A673 (cell line): ENCODE results near the gene CFAP97D2. TPM values are rescaled to one million over a fixed set of nuclear protein-coding genes. Genes with fewer than 3 reads are reported as not detected.
"Not testable (repeated sequence)": the region's sequence is repeated elsewhere in the genome, so short reads cannot be mapped to it uniquely, and the experiment has no call there.

Experiments
- BruUV-seq: library from RNA; stranded (reverse); fragments of 400-500 nt; replicated peaks from 2 replicates; lab custom pipeline; 2021; lab: Mats Ljungman, UMichigan
- CTCF ChIA-PET: fragments of 300-600 bp; sonication (Branson Sonifier 250); formaldehyde crosslinking; loops from one replicate; lab custom pipeline; 2022; ENCODE audit warnings: antibody characterized with exemption; lab: Charles Lee
- POLR2A ChIA-PET: fragments of 300-600 bp; sonication (Branson Sonifier 250); formaldehyde crosslinking; loops from one replicate; lab custom pipeline; 2022; ENCODE audit warnings: antibody characterized with exemption; ENCODE audit not compliant: low non-redundant PET; lab: Charles Lee
- DNase-seq: peaks from one replicate; pipeline ENCODE4 v3.0.0-alpha.2; 2015; ENCODE audit warnings: low spot score
- H3K27ac ChIP-seq: fragments of 200-600 bp; sonication (generic); 2 replicates; pipeline ENCODE4 v1.5.1; 2016; ENCODE audit warnings: mixed run types, low read depth, mild to moderate bottlenecking, mixed read lengths, antibody characterized with exemption, low read length; ENCODE audit not compliant: poor library complexity, severe bottlenecking
- H3K27me3 ChIP-seq: fragments of 200-600 bp; sonication (generic); replicated peaks from 2 replicates; pipeline ENCODE4 v1.6.1; 2017; ENCODE audit warnings: mixed run types, low read depth, mild to moderate bottlenecking, mixed read lengths, antibody characterized with exemption, low read length; ENCODE audit not compliant: insufficient read depth, poor library complexity
- H3K36me3 ChIP-seq: fragments of 200-600 bp; sonication (generic); 2 replicates; pipeline ENCODE4 v1.6.1; 2016; ENCODE audit warnings: mixed run types, mild to moderate bottlenecking, mixed read lengths, antibody characterized with exemption, low read length; ENCODE audit not compliant: insufficient read depth, poor library complexity, severe bottlenecking
- H3K4me1 ChIP-seq: fragments of 200-600 bp; sonication (generic); 2 replicates; pipeline ENCODE4 v1.6.1; 2017; ENCODE audit warnings: mixed run types, mild to moderate bottlenecking, mixed read lengths, antibody characterized with exemption, low read length; ENCODE audit not compliant: insufficient read depth, poor library complexity, severe bottlenecking
- H3K4me3 ChIP-seq: fragments of 200-600 bp; sonication (generic); 2 replicates; pipeline ENCODE4 v1.5.1; 2016; ENCODE audit warnings: low read depth, mixed run types, mild to moderate bottlenecking, mixed read lengths, low read length; ENCODE audit not compliant: poor library complexity, severe bottlenecking
- H3K9me3 ChIP-seq: fragments of 200-600 bp; sonication (generic); 2 replicates; pipeline ENCODE4 v1.6.1; 2016; ENCODE audit warnings: mixed run types, low read depth, mild to moderate bottlenecking, mixed read lengths, antibody characterized with exemption, low read length; ENCODE audit not compliant: poor library complexity, severe bottlenecking
- CTCF ChIP-seq: fragments of 300-800, 200-600 bp; sonication (generic); conservative IDR thresholded peaks from 2 replicates; pipeline ENCODE4 v1.5.1; 2017; ENCODE audit warnings: low read depth, mild to moderate bottlenecking, antibody characterized with exemption, low read length, moderate library complexity, mixed read lengths
- EZH2 ChIP-seq: fragments of 200-600 bp; sonication (generic); IDR thresholded peaks from 2 replicates; pipeline ENCODE4 v1.6.1; 2017; ENCODE audit warnings: borderline replicate concordance, low read depth, mild to moderate bottlenecking, mixed read lengths, antibody characterized with exemption, low read length; ENCODE audit not compliant: poor library complexity, severe bottlenecking
- intact Hi-C: fragments of 100-400 bp; cut with micrococcal nuclease; formaldehyde crosslinking; loops from one replicate; pipeline ENCODE4 v1.10.0; 2022; ENCODE audit not compliant: unreplicated experiment
- total RNA-seq: library from RNA; stranded (reverse); gene quantifications from 2 replicates; pipeline ENCODE4 v1.2.3, GENCODE V29; 2021

CFAP97D2 gene
- total RNA-seq, 1 experiment from 2014 or later, result not detected

- ChIA-PET POLR2A (no interaction called here), CTCF (no interaction called here)
- no peak for TF ChIP-seq CTCF
- TF ChIP-seq EZH2, result no peak
- H3K4me3 ChIP-seq, result no peak overlapping the region
- no peaks in the 10 kb centered on the region for H3K36me3 ChIP-seq
- no peaks in the 10 kb centered on the region for H3K27me3 ChIP-seq
- no peaks in the 10 kb centered on the region for H3K9me3 ChIP-seq
- no peak for DNase-seq
- peaks cover 6% of the 10 kb centered on the region for H3K4me1 ChIP-seq
- intact Hi-C loops, result no loop called here
- no peak overlapping the region for H3K27ac ChIP-seq
- no TSS peak for BruUV-seq
Observed at GRCh38 chr13:114157869-114158495, 21.1 kb upstream of the CFAP97D2 start.

- H3K4me1 ChIP-seq, H3K9me3 ChIP-seq, BruUV-seq, H3K36me3 ChIP-seq, DNase-seq, CTCF ChIA-PET, intact Hi-C loops, POLR2A ChIA-PET, H3K27ac ChIP-seq, H3K27me3 ChIP-seq, H3K4me3 ChIP-seq: not testable (repeated sequence)
Observed at GRCh38 chr13:114158869-114159666, 20.0 kb upstream of the CFAP97D2 start.

- no TSS peak for BruUV-seq
- intact Hi-C loops, result no loop called here
- CTCF ChIA-PET, result no interaction called here
- Histone ChIP-seq H3K4me3 (no peak overlapping the region), H3K9me3 (no peaks in the 10 kb centered on the region), H3K4me1 (peaks cover 6% of the 10 kb centered on the region), H3K27ac (no peak overlapping the region), H3K36me3 (no peaks in the 10 kb centered on the region), H3K27me3 (no peaks in the 10 kb centered on the region)
- no peak for DNase-seq
- no peak for TF ChIP-seq CTCF
- TF ChIP-seq EZH2, result no peak
- POLR2A ChIA-PET, result no interaction called here
Observed at GRCh38 chr13:114161028-114161556, 18.0 kb upstream of the CFAP97D2 start.
